ENCODE results near the gene UBE2QL1. TPM values are rescaled to one million over a fixed set of nuclear protein-coding genes. Genes with fewer than 3 reads are reported as not detected.

UBE2QL1 gene
- total RNA-seq, 1 donor from 2014 or later = 0.52 TPM

GRCh38 chr5:6491196-6491918, 42.7 kb downstream of the UBE2QL1 start:
- Histone ChIP-seq H3K27me3 (ENCODE audit: control insufficient read depth in 3 of 3, insufficient read depth in 3 of 3, low read length in 3 of 3) (no peaks in the 10 kb centered on the region), H3K4me1 (ENCODE audit: control insufficient read depth in 3 of 3, insufficient read depth in 3 of 3, low read length in 3 of 3) (peaks cover 6 to 42% (median 30%) of the 10 kb centered on the region in 3 donors), H3K27ac (ENCODE audit: low read depth, low read length) (no peak overlapping the region), H3K36me3 (ENCODE audit: control insufficient read depth in 3 of 3, insufficient read depth in 3 of 3, low read length in 3 of 3) (peaks cover 0 to 10% (median 10%) of the 10 kb centered on the region in 3 donors), H3K4me3 (ENCODE audit: low read length in 3 of 3) (no peak overlapping the region), H3K9me3 (ENCODE audit: control insufficient read depth in 3 of 3, low read length in 3 of 3) (no peaks in the 10 kb centered on the region), H3K9ac (ENCODE audit: low read depth in 1 of 3, low read length in 3 of 3) (no peak overlapping the region)

- H3K4me1 ChIP-seq (ENCODE audit: control insufficient read depth in 3 of 3, insufficient read depth in 3 of 3, low read length in 3 of 3) = peaks cover 6 to 39% (median 29%) of the 10 kb centered on the region in 3 donors
Observed at GRCh38 chr5:6491919-6492290, 43.2 kb downstream of the UBE2QL1 start.

GRCh38 chr5:6492934-6493333, 44.3 kb downstream of the UBE2QL1 start:
- Histone ChIP-seq H3K36me3 (ENCODE audit: control insufficient read depth in 3 of 3, insufficient read depth in 3 of 3, low read length in 3 of 3) (peaks cover 0 to 10% (median 10%) of the 10 kb centered on the region in 3 donors), H3K27me3 (ENCODE audit: control insufficient read depth in 3 of 3, insufficient read depth in 3 of 3, low read length in 3 of 3) (no peaks in the 10 kb centered on the region), H3K27ac (ENCODE audit: low read depth, low read length) (no peak overlapping the region), H3K9ac (ENCODE audit: low read depth in 1 of 3, low read length in 3 of 3) (no peak overlapping the region), H3K4me1 (ENCODE audit: control insufficient read depth in 3 of 3, insufficient read depth in 3 of 3, low read length in 3 of 3) (peaks cover 6 to 36% (median 29%) of the 10 kb centered on the region in 3 donors), H3K9me3 (ENCODE audit: control insufficient read depth in 3 of 3, low read length in 3 of 3) (no peaks in the 10 kb centered on the region), H3K4me3 (ENCODE audit: low read length in 3 of 3) (no peak overlapping the region)

More at GRCh38 chr5:6491919-6492290, 43.2 kb downstream of the UBE2QL1 start:
- Histone ChIP-seq H3K4me3 (ENCODE audit: low read length in 3 of 3) (no peak overlapping the region), H3K9ac (ENCODE audit: low read depth in 1 of 3, low read length in 3 of 3) (no peak overlapping the region), H3K27me3 (ENCODE audit: control insufficient read depth in 3 of 3, insufficient read depth in 3 of 3, low read length in 3 of 3) (no peaks in the 10 kb centered on the region), H3K27ac (ENCODE audit: low read depth, low read length) (no peak overlapping the region), H3K36me3 (ENCODE audit: control insufficient read depth in 3 of 3, insufficient read depth in 3 of 3, low read length in 3 of 3) (peaks cover 0 to 10% (median 10%) of the 10 kb centered on the region in 3 donors), H3K9me3 (ENCODE audit: control insufficient read depth in 3 of 3, low read length in 3 of 3) (no peaks in the 10 kb centered on the region)

GRCh38 chr5:6493681-6494454, 45.2 kb downstream of the UBE2QL1 start:
- peaks cover 6 to 36% (median 29%) of the 10 kb centered on the region in 3 donors for H3K4me1 ChIP-seq (ENCODE audit: control insufficient read depth in 3 of 3, insufficient read depth in 3 of 3, low read length in 3 of 3)
- no peak overlapping the region for H3K9ac ChIP-seq (ENCODE audit: low read depth in 1 of 3, low read length in 3 of 3)
- no peaks in the 10 kb centered on the region for H3K27me3 ChIP-seq (ENCODE audit: control insufficient read depth in 3 of 3, insufficient read depth in 3 of 3, low read length in 3 of 3)
- H3K36me3 ChIP-seq (ENCODE audit: control insufficient read depth in 3 of 3, insufficient read depth in 3 of 3, low read length in 3 of 3) = peaks cover 0 to 10% (median 10%) of the 10 kb centered on the region in 3 donors
- no peak overlapping the region for H3K4me3 ChIP-seq (ENCODE audit: low read length in 3 of 3)
- no peak overlapping the region for H3K27ac ChIP-seq (ENCODE audit: low read depth, low read length)
- no peaks in the 10 kb centered on the region for H3K9me3 ChIP-seq (ENCODE audit: control insufficient read depth in 3 of 3, low read length in 3 of 3)

GRCh38 chr5:6494939-6495338, 46.3 kb downstream of the UBE2QL1 start:
- Histone ChIP-seq H3K36me3 (ENCODE audit: control insufficient read depth in 3 of 3, insufficient read depth in 3 of 3, low read length in 3 of 3) (peaks cover 0 to 10% (median 10%) of the 10 kb centered on the region in 3 donors), H3K27ac (ENCODE audit: low read depth, low read length) (no peak overlapping the region), H3K9me3 (ENCODE audit: control insufficient read depth in 3 of 3, low read length in 3 of 3) (no peaks in the 10 kb centered on the region), H3K9ac (ENCODE audit: low read depth in 1 of 3, low read length in 3 of 3) (peak overlapping the region in 1 of 3 donors; percentile 52), H3K4me1 (ENCODE audit: control insufficient read depth in 3 of 3, insufficient read depth in 3 of 3, low read length in 3 of 3) (peaks cover 6 to 27% (median 23%) of the 10 kb centered on the region in 3 donors), H3K4me3 (ENCODE audit: low read length in 3 of 3) (no peak overlapping the region), H3K27me3 (ENCODE audit: control insufficient read depth in 3 of 3, insufficient read depth in 3 of 3, low read length in 3 of 3) (no peaks in the 10 kb centered on the region)

- no peaks in the 10 kb centered on the region for H3K9me3 ChIP-seq (ENCODE audit: control insufficient read depth in 3 of 3, low read length in 3 of 3)
- H3K36me3 ChIP-seq (ENCODE audit: control insufficient read depth in 3 of 3, insufficient read depth in 3 of 3, low read length in 3 of 3) = peaks cover 0 to 10% (median 10%) of the 10 kb centered on the region in 3 donors
- H3K27me3 ChIP-seq (ENCODE audit: control insufficient read depth in 3 of 3, insufficient read depth in 3 of 3, low read length in 3 of 3) = no peaks in the 10 kb centered on the region
- peaks cover 6 to 21% (median 18%) of the 10 kb centered on the region in 3 donors for H3K4me1 ChIP-seq (ENCODE audit: control insufficient read depth in 3 of 3, insufficient read depth in 3 of 3, low read length in 3 of 3)
- H3K9ac ChIP-seq (ENCODE audit: low read depth in 1 of 3, low read length in 3 of 3) = peak overlapping the region in 1 of 3 donors; percentile 52
- no peak overlapping the region for H3K27ac ChIP-seq (ENCODE audit: low read depth, low read length)
- H3K4me3 ChIP-seq (ENCODE audit: low read length in 3 of 3) = no peak overlapping the region
Observed at GRCh38 chr5:6495433-6496206, 47.0 kb downstream of the UBE2QL1 start.

- Histone ChIP-seq H3K36me3 (ENCODE audit: control insufficient read depth in 3 of 3, insufficient read depth in 3 of 3, low read length in 3 of 3) (peaks cover 0 to 10% (median 10%) of the 10 kb centered on the region in 3 donors), H3K9me3 (ENCODE audit: control insufficient read depth in 3 of 3, low read length in 3 of 3) (no peaks in the 10 kb centered on the region), H3K4me3 (ENCODE audit: low read length in 3 of 3) (no peak overlapping the region), H3K4me1 (ENCODE audit: control insufficient read depth in 3 of 3, insufficient read depth in 3 of 3, low read length in 3 of 3) (peaks cover 5 to 17% (median 13%) of the 10 kb centered on the region in 3 donors), H3K27me3 (ENCODE audit: control insufficient read depth in 3 of 3, insufficient read depth in 3 of 3, low read length in 3 of 3) (no peaks in the 10 kb centered on the region), H3K27ac (ENCODE audit: low read depth, low read length) (no peak overlapping the region), H3K9ac (ENCODE audit: low read depth in 1 of 3, low read length in 3 of 3) (no peak overlapping the region)
Observed at GRCh38 chr5:6496207-6496584, 47.5 kb downstream of the UBE2QL1 start.

GRCh38 chr5:6496636-6497035, 48.0 kb downstream of the UBE2QL1 start:
- Histone ChIP-seq H3K4me3 (ENCODE audit: low read length in 3 of 3) (no peak overlapping the region), H3K9ac (ENCODE audit: low read depth in 1 of 3, low read length in 3 of 3) (no peak overlapping the region), H3K36me3 (ENCODE audit: control insufficient read depth in 3 of 3, insufficient read depth in 3 of 3, low read length in 3 of 3) (peaks cover 0 to 9% (median 7%) of the 10 kb centered on the region in 3 donors), H3K27me3 (ENCODE audit: control insufficient read depth in 3 of 3, insufficient read depth in 3 of 3, low read length in 3 of 3) (no peaks in the 10 kb centered on the region), H3K4me1 (ENCODE audit: control insufficient read depth in 3 of 3, insufficient read depth in 3 of 3, low read length in 3 of 3) (peaks cover 1 to 13% (median 8%) of the 10 kb centered on the region in 3 donors), H3K27ac (ENCODE audit: low read depth, low read length) (no peak overlapping the region), H3K9me3 (ENCODE audit: control insufficient read depth in 3 of 3, low read length in 3 of 3) (no peaks in the 10 kb centered on the region)

- no peaks in the 10 kb centered on the region for H3K9me3 ChIP-seq (ENCODE audit: control insufficient read depth in 3 of 3, low read length in 3 of 3)
- H3K27ac ChIP-seq (ENCODE audit: low read depth, low read length) = no peak overlapping the region
- peaks cover 0 to 4% (median 3%) of the 10 kb centered on the region in 3 donors for H3K36me3 ChIP-seq (ENCODE audit: control insufficient read depth in 3 of 3, insufficient read depth in 3 of 3, low read length in 3 of 3)
- peaks cover 0 to 8% (median 5%) of the 10 kb centered on the region in 3 donors for H3K4me1 ChIP-seq (ENCODE audit: control insufficient read depth in 3 of 3, insufficient read depth in 3 of 3, low read length in 3 of 3)
- no peak overlapping the region for H3K9ac ChIP-seq (ENCODE audit: low read depth in 1 of 3, low read length in 3 of 3)
- H3K27me3 ChIP-seq (ENCODE audit: control insufficient read depth in 3 of 3, insufficient read depth in 3 of 3, low read length in 3 of 3) = no peaks in the 10 kb centered on the region
- H3K4me3 ChIP-seq (ENCODE audit: low read length in 3 of 3) = no peak overlapping the region
Observed at GRCh38 chr5:6497262-6497661, 48.6 kb downstream of the UBE2QL1 start.
